DMS53 (cell line): ENCODE data around the gene BCL6.

ENCODE experiments used
- DNase-seq: peaks from one replicate; lab custom pipeline; 2025; lab: John Stamatoyannopoulos, UW

The BCL6 gene

DNA sequence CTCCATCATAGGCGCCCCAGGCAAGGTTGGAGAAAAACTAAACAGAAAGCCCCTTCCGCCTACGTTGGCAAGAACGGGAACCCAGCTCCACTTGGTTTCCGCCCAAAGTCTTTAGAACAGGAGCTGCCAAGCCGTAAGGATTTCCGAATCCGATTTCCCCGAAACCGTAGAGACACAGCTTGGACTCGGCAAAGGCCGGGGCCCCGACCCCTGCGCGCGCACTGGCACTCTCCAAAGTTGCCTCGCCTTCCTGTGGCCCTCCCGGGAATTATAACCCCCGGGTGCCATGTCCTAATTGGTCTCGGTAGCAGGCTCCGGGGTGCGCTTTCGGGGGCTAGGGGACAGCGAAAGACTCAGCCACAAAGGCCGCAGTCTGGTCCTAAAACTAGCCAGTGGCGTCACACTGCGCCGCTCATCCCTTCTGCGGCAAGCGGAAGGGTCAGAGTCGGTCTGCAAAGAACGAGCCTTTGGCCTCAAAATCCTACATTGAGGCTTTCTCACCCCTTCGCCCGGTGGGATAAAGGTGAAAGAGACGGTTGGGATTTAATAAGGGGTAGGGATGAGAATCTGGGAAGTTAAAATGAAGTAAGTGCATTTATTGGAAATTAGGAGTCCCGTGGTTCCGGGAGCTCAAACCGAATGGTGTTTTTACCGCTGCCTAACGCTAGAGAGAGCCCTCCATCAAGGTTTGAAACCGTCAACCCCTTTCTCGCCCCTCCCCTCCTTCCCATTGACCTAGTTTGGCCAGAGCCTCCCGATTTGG lies 6.8 kb downstream of the BCL6 start:
- DNase-seq: peak; percentile 82

DNA sequence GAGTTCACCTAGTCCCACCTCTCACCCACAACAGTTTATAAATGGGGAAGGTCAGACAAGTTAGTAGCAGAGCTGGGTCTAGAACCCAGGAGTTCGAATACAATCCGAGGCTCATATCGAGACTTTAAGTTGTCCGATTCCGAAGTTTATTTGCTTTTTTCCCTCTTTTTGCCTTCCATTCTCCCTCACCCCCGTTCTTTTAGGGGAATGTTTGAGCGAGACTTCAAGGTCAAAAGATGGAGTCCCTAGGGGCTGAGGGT lies 7.3 kb downstream of the BCL6 start:
- DNase-seq: no peak

DNA sequence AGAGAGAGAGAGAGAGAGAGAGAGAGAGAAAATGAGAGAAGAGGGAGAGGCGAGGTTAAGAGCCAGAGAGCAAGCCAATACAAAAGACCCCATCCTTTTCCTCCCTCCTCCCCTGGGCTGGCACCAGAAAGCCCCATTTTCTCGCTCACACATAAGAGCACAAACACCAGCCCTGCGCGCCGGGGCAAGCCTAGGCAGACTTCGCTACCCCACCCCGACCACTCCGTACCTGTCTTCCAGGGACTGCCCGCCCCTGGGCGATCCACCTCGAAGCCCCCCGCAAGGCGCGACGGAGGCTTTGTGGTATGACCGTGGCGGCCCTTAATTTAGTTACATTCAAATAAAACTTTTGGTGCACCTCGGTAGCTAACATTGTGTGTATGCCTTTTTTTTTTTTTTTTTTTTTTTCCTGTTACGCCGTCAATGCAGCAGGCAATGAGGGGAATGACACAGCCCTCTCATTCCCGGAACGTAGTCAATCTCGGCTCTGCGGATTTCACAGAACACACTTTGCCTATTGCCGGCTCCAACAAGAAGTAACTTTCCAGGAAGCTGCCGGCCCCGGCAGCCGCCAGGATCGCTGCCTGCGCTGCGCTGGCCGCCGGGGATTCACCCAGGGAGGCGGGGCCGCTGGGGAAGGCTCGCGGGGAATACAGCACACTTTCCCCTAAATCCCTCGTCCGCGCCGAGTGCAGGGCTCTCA lies 7.7 kb downstream of the BCL6 start:
- DNase-seq: no peak

DNA sequence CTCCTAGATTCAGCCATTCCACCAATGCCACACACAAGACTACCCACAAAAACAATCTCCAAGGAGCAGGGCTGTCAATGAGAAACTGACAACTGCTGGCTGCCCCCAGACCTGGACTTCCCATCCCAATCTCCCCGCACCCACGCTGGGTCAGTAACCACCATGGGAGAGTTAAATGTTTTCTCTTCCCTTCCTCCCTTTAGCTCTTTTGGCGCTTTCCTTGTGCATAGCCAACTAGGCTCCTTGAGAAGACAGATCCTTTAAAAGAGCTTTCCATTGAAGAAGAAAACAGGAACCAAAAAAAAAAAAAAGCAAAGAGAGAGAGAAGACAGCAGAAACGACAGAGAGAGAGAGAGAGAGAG lies 8.3 kb downstream of the BCL6 start:
- DNase-seq: no peak

DNA sequence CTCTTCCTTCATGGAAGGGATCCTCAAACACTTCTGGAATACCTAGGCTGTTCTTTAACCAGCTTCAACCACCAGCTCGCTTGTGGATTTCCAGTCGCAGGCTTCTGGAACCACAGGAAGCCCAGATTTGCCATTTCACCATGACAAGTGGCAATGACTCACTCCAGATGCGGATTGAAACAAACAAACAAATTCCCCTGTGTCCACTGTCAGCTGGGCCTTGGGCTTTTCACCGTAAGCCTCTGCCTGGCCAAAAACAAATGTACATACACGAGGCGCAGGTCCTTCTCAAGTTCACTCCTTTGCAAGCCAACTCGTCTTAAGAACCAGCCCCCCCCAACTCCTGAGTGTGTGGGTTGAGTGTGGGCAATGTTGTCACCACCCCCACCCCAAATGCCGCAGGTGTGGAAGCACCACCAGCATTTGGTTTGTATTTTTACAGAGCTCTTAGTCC lies 8.8 kb downstream of the BCL6 start:
- DNase-seq: peak; percentile 86

DNA sequence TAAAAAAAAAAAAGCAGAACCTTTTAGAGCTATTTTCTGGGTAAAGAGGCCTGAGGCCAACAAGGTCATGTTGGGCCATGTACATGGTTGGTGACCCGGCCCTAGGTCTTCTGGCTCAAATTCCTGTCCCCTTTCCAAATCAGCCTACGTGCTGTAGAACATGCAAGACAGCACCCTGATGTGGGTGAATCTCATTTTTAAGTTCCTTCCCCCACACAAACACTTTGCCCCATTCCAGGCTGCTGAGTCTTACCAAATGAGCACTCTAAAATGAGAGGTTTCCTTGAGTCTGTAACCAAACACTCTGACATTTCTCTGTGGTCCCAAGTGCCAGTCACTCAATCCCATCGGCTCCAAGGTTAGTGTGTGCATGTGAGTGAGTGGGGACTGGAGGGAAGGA lies 9.4 kb downstream of the BCL6 start:
- no peak for DNase-seq

DNA sequence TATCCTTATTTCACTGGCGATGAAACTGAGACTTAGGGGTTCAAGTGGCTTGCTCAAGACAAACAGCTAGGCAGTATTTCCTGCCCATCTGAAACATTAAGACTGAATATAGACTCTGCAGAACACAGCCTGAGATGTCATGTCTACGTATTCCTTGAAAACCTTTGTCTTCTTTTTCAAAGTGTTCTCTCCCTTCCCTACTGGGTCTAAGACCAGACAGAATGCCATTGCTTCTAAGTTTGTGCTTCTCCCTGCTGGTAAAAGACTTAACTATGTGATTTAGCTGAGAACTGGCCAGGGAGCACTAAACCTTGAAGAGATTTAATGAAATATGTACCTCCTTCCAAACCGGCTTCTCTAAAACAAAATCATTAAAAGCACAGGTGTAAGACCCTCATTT lies 9.9 kb downstream of the BCL6 start:
- no peak for DNase-seq

DNA sequence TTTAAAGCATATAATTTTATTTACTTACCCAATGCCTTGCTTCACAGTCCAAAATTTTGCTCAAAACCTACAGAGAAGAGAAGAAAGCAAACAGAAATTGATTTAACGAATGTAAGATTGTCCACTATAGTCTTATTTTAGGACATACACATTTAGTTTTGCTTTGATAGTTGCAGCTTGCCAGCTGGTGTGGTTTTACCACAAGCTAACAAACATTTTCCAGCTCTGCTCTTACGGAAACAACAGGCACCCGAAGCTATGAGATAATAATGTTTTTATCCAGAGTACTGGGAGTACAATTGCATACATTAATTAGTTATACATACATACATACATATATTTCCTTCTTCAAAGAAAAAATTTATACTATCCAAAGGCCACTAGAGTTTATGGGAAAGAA lies 10.4 kb downstream of the BCL6 start:
- DNase-seq: no peak

DNA sequence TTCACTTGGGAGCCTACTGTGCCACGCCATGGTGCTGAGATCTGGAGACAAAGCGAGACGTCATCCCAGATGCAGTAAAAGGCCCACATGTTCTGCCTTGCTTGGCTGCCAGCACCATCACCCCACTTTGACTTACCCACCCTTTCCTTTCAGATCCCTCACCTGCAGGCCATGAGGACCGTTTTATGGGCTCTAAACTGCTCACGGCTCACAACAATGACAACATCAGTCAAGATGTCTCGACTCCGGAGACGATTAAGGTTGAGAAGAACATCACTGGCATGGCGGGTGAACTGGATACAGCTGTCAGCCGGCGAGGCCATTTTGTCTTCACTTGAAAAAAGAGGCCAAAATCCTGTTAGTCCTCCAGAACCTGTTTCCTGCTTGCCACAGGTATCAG lies 11.9 kb downstream of the BCL6 start:
- no peak for DNase-seq

DNA sequence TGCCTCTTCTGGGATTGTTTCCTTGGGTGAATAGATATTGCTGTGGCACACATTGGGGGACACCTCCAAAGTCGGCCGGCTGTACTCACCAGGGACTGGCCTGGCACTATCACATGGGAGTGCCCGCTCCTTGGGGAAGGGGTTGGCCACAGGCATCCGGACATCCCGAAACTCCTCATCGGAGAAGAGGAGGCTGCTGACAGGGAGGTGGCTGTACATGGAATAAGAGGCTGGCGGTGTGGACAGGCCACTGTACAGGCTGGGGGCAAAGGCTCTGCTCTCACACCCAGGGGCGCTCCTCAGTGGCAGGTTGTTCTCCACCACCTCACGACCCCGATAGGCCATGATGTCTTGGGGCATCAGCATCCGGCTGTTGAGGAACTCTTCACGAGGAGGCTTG lies 15.7 kb downstream of the BCL6 start:
- no peak for DNase-seq

DNA sequence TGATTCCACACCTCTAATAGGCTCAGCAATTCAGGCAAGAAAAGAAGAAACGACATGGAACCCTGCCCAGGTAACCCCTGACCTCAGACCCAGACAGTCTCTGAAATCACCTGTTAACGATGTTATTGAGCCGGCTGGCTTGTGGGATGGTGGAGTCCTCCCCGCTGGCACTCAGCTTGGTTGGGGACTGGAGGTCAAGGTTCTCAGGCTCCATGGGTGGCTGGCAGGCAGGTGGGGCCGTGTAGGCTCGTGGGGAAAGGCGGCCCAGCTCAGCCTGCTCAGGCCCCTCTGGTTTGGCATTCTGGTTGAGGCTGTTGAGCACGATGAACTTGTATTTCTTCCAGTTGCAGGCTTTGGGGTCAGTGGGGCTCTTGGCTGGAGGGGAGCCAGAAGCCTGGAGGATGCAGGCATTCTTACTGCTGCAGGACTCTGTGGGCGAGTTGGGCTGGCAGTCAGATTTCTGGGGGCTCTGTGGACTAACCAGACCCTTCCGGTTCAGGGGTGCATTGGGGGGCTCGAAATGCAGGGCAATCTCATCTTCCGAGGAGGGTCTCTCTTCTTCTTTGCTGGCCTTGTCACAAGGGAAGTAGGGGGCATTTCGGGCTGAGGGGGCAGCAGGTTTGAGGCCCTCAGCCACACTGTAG lies 16.2 kb downstream of the BCL6 start:
- DNase-seq: no peak

DNA sequence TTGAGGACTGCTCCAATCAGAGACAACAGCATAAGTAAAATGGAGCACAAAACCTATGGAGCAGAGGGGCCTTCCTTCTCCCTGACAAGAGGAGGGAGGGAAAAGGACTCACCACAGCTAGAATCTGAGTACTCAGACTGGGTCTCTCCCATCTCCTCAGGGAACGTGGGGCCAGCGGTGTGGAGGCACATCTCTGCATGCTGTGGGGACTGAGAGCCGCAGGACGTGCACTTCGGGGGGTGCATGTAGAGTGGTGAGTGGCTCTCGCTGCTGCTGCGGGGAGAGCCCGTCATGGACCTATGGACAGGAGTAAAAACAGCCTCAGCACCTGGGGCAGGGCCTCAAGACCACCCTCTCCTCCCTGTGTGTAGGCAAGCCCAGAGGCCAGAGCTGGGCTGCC lies 17.0 kb downstream of the BCL6 start:
- no peak for DNase-seq

DNA sequence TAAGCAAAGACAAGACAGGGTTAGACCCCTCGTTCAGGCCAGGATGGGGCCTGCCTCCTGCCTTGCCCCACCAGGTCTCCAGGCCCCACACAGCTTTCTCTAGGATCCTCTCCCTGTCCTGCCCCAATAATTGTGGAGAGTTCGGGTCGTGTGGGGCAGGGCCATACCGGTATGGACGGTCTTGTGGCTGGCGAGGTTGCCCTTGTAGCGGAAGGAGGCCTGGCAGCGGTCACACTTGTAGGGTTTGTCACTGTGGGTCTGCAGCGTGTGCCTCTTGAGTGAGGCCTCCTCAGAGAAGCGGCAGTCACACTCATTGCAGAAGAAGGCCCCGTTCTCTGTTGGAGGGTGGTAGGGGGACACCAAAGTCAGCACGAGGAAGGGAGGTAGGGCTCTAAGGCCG lies 18.7 kb downstream of the BCL6 start:
- DNase-seq: no peak

DNA sequence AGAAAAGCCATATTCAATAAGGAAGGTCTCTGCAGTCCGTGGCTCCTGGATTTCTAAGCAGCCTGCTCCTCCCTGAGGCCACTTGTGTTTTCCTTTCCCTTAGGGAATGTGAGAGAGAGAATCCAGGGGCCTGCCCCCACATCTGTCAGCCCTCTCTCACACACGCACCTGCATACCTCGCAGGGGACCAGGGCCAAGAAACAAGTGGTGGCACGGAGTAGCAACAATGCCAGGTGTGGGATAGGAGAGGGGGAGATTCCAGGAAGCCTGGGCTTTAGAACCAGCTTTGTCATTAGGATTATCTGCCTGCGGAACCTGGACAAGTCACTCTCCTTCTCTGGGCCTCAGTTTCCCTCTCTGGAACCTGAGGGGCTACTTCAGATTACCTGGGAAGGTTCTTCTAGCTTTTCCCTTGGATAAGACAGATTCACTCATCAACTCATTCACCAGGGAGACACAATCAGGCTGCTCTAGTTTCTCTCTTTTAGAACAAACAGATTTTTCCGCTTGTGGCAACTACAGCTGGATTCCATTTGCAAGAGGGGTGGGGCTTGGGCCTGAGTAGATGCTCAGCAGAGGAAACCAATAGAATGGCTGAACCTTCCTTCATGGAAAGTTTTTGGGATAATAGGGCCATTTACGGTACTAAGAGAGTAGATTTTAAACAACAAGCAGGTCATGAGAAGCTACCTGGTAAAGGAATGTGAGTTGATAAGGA lies 19.5 kb downstream of the BCL6 start:
- no peak for DNase-seq

DNA sequence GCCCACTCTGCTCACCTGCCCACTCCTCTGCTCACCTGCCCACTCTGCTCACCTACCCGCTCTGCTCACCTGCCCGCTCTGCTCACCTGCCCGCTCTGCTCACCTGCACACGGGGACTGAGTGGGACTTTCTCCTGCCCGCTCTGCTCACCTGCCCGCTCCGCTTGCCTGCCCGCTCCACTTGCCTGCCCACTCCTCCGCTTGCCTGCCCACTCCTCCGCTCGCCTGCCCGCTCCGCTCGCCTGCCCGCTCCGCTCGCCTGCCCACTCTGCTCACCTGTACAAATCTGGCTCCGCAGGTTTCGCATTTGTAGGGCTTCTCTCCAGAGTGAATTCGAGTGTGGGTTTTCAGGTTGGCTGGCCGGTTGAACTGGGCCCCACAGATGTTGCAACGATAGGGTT lies 20.0 kb downstream of the BCL6 start:
- DNase-seq: no peak

DNA sequence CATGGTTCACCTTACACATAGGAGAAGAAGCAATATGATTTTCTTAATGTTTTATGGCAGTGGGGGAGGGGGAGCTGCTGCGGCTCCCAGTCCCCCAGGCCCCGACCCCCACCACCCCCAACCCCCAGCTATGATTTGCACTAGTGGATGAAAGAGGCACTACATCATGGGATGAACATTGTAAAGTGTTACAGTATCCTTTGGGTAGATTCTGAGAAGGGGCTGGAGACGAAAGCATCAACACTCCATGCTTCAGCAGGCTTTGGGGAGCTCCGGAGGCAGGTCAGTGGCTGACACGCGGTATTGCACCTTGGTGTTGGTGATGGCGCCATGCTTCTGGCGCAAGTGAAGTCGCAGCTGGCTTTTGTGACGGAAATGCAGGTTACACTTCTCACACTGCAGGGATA lies 23.1 kb downstream of the BCL6 start:
- DNase-seq: no peak

DNA sequence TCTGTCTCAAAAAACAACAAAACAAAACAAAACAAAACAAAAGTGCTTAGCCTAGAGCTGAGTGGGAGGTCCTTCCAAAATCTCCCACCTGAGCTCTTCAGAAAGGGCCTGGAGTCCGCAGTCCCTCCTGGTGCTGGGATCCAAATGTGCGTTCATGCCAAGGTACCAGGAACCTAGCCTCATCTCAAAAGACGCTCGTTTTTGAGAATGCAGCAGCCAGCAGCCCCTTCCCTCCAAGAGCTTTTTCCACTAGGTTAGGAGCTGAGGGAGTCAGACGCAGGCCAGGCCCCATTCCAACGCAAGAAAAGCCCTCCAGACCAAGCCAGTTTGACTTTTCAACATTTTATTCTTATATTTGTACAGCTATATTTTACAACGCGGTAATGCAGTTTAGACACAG lies 24.2 kb downstream of the BCL6 start:
- no peak for DNase-seq

DNA sequence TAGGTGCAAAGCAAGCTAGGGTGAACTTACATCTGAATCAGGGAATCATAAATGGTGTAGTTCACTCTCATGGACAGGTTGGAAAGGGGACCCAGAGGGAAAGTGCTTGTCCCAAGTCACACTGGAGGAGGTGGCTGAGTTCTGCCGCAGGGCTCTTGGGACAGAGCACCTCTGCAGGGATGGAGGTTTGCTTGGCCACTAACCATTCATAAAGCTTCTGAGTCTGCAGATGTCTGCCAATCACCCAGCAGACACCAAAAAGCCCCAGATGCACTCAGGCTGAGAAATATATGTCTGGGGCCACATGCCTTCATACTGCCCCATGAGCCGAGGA lies 25.0 kb downstream of the BCL6 start:
- no peak for DNase-seq

DNA sequence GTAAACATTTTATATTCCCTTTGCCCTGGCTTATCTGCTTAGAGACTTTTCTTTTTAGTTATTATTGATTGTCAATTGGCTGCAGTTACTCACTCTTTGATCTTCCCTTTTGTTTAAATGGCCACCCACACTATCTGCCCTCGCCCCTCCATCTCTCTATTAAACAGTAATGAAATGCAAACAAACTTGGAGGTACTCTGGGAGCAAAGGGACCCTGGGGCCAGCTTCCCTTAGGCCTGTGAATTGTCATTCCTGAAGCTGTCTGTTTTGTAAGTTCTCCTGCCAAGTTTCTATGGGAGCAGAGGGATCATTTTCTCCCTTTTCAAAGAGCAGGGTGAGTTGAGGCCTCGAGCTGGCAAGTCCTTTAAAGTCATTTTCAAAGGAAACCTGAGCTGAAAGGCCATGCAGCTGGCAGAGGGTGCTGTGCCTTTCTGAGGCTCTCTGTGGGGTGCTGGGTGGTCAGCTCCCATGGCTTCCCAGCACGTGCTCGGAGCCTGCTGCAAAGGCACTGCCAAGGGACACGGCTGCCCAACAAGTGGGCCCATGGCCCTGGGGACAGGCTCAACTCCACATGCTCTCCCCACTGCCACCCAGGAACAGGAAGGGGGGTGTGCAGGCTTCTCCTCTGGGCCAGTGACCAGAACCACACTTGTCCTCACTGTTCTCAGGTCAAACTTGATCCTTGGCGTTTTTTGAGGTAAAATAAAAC lies 25.5 kb downstream of the BCL6 start:
- no peak for DNase-seq

DNA sequence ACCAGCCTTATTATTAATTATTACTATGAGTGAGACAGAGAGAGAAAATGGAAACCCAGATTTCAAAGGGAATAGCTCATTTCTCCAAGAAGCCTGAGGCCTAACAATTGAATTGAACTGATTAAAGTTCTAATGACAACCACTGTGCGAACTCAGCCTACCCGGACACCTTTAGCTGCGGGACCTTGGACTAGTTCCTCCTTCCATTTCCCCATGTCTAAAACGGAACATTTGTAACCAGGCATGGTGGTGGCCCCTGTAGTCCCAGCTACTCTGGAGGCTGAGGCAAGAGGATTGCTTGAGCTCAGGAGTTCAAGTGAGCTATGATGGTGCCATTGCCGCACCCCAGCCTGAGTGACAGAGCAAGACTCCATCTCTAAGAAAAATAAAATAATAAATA lies 26.5 kb downstream of the BCL6 start:
- no peak for DNase-seq

DNA sequence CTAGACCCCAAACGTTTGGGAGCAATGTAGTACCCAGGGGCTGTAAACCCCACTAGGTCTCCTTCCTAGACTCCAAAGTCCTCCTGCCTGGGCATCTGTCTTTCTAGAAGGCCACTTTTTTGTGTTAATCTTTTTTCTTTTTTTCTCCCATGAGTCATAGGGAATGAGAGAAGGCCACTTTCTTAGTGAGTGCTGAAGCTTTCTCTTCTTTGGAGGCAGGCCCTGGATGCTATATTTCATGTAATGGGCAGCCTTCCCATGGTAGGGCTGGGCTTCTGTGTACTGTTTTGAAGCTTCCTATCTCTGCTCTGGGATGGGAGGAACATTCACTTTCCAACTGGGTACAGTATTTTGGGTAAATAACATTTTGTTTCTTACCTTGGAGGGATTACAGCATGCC lies 27.7 kb downstream of the BCL6 start:
- DNase-seq: no peak

DNA sequence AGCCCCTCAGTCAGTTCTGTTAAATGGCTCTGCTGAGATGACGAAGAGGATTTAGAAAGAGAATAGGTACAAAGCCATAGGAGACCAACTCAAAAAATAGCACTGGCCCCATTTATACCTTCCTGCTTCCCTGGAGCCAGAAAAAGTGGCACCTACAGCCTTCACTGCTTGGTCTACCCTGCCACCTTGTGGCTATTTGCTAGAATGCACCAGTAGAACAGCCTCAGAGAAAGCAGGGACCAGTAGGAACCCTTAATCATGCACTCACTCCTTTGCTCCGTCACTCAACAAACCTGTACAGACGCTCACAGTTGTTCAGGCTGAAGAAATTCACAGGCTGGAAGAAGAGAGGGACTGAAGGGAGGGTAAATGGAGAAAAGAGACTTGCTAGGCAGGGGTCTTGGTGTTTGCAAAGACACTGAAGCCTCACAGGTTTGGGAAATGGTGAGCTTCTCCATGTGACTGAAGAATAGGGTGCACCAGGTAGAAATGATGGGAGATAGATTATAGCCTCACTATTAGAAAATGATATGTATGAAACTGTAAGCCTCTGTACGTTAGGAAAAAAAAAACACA lies 30.8 kb downstream of the BCL6 start:
- DNase-seq: peak; percentile 77
